ENCODE measurements around the gene TTC3. TPM values are rescaled to one million over a fixed set of nuclear protein-coding genes. Genes with fewer than 3 reads are reported as not detected.

Gene TTC3, protein sequence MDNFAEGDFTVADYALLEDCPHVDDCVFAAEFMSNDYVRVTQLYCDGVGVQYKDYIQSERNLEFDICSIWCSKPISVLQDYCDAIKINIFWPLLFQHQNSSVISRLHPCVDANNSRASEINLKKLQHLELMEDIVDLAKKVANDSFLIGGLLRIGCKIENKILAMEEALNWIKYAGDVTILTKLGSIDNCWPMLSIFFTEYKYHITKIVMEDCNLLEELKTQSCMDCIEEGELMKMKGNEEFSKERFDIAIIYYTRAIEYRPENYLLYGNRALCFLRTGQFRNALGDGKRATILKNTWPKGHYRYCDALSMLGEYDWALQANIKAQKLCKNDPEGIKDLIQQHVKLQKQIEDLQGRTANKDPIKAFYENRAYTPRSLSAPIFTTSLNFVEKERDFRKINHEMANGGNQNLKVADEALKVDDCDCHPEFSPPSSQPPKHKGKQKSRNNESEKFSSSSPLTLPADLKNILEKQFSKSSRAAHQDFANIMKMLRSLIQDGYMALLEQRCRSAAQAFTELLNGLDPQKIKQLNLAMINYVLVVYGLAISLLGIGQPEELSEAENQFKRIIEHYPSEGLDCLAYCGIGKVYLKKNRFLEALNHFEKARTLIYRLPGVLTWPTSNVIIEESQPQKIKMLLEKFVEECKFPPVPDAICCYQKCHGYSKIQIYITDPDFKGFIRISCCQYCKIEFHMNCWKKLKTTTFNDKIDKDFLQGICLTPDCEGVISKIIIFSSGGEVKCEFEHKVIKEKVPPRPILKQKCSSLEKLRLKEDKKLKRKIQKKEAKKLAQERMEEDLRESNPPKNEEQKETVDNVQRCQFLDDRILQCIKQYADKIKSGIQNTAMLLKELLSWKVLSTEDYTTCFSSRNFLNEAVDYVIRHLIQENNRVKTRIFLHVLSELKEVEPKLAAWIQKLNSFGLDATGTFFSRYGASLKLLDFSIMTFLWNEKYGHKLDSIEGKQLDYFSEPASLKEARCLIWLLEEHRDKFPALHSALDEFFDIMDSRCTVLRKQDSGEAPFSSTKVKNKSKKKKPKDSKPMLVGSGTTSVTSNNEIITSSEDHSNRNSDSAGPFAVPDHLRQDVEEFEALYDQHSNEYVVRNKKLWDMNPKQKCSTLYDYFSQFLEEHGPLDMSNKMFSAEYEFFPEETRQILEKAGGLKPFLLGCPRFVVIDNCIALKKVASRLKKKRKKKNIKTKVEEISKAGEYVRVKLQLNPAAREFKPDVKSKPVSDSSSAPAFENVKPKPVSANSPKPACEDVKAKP (N-terminal part only)
- 93.0 TPM for total RNA-seq
- long read RNA-seq, transcript TTC3-210 (26 exons, 2,451 nt): major isoform, 9 of 156 reads
- long read RNA-seq, transcript TTC3-207 (33 exons, 3,771 nt): minor isoform, 6 of 156 reads
- long read RNA-seq, partial matches to known transcripts: 74 of 156 reads
- long read RNA-seq, other reads (novel, unspliced or antisense): 67 of 156 reads

DNA sequence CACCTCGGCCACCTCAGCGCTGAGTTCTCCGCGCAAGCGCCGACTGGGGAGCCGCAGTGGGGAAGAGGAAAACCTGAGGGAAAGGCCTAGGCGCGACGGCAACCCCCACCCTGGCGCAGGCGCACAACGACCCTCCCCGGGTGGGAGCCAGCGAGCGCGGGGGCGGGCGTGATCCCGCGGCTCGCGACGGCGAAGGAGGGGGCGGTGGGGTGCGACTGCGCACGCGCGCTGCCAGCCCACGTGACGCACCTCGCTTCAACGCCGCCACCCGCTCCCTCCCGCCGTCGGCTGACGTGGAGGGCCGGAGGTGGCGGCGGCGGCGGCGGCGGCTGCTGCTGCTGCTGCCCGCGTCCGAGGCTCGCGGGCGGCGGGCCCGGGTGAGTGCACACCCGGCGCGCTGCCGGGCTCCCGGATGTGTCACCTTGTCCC is at the start of gene TTC3, which contains the start of gene PIGP:
Gene TTC3 (plus strand): TSS at position 267 of the 429 bp plus-strand sequence. CDS start 14,004 bp downstream, outside the sequence.
Gene PIGP (minus strand): TSS at position 84 of the 429 bp plus-strand sequence. CDS start 556 bp downstream, outside the sequence.
- Histone ChIP-seq H3K9me3 (no peaks in the 10 kb centered on the region), H3K27me3 (ENCODE audit: low read depth) (no peaks in the 10 kb centered on the region), H3K4me3 (peak within 1 kb of the TSS; percentile 93), H3K4me1 (peaks cover 16% of the 10 kb centered on the region), H3K27ac (peak within 1 kb of the TSS; percentile 99), H3K36me3 (peaks cover 10% of the 10 kb centered on the region)
- TF ChIP-seq, protein P1, sequence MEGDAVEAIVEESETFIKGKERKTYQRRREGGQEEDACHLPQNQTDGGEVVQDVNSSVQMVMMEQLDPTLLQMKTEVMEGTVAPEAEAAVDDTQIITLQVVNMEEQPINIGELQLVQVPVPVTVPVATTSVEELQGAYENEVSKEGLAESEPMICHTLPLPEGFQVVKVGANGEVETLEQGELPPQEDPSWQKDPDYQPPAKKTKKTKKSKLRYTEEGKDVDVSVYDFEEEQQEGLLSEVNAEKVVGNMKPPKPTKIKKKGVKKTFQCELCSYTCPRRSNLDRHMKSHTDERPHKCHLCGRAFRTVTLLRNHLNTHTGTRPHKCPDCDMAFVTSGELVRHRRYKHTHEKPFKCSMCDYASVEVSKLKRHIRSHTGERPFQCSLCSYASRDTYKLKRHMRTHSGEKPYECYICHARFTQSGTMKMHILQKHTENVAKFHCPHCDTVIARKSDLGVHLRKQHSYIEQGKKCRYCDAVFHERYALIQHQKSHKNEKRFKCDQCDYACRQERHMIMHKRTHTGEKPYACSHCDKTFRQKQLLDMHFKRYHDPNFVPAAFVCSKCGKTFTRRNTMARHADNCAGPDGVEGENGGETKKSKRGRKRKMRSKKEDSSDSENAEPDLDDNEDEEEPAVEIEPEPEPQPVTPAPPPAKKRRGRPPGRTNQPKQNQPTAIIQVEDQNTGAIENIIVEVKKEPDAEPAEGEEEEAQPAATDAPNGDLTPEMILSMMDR (IDR thresholded peaks at IDR 0.05): no peak
- ATAC-seq: peak; percentile 91 to 96
- intact Hi-C loops (cut with DNase I): no loop called here
- DNase-seq: peak; percentile 95

DNA sequence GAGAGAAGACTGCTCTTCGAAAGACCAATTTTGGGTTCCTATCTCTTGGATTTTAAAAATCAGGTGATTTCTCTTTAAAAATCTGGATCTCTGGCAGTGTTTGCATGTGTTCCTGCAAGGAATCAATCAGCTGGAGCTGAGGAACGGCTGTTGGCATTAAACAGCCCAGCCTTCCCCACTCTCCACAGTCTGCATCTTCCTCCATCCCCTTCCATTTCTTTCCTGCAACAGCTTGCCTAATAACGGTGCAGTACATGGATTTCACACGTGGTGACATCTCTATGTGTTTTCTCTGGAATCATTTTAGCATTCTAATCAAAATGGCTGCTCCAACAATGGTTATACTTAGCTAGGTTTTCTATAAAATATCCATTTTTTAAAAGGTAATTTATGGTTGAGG is 46.6 kb upstream of the TTC3 start:
- no peak for ATAC-seq
- H3K9me3 ChIP-seq: no peaks in the 10 kb centered on the region
- DNase-seq: no peak
- no peak overlapping the region for H3K4me3 ChIP-seq
- no peak overlapping the region for H3K27ac ChIP-seq
- no peaks in the 10 kb centered on the region for H3K36me3 ChIP-seq
- TF ChIP-seq, protein P1 (IDR thresholded peaks at IDR 0.05): no peak
- H3K4me1 ChIP-seq: no peaks in the 10 kb centered on the region
- no peaks in the 10 kb centered on the region for H3K27me3 ChIP-seq (ENCODE audit: low read depth)
- intact Hi-C loops (cut with DNase I): no loop called here

DNA sequence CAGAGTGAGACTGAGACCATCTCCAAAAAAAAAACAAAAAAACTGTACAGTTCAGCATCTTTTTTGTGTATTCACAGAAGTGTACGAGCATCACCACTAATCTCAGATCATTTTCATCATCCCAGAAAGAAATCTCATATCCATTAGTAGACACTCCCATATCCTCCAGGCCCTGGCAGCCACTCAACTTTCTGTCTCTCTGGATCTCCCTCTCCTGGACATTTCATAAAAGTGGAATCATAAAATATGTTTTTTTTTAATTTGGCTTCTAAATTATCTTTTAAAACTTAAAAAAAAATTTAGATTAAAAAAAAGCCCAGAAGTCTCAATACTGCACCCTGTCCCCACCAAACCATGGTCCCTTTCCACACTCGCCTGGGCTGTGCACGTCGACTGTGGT is 44.5 kb upstream of the TTC3 start:
- TF ChIP-seq, protein P1 (IDR thresholded peaks at IDR 0.05): no peak
- no peak for ATAC-seq
- no peaks in the 10 kb centered on the region for H3K36me3 ChIP-seq
- no peaks in the 10 kb centered on the region for H3K9me3 ChIP-seq
- H3K4me3 ChIP-seq: no peak overlapping the region
- no peaks in the 10 kb centered on the region for H3K27me3 ChIP-seq (ENCODE audit: low read depth)
- no peak overlapping the region for H3K27ac ChIP-seq
- intact Hi-C loops (cut with DNase I): no loop called here
- no peaks in the 10 kb centered on the region for H3K4me1 ChIP-seq
- DNase-seq: no peak

DNA sequence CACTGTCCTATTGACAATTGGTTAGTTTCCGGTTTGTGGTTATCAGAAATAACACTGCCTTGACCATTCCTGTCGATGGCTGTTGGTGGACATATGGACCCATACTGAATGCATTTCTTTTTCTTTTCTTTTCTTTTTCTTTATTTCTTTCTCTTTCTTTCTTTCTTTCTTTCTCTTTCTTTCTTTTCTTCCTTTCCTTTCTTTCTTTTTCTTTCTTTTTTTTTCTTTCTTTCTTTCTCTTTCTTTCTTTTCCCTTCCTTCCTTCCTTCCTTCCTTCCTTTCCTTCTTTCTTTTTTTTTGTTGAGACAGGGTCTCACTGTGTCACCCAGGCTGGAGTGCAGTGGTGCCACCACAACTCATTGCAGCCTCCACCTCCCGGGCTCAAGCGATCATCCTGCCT is 42.2 kb upstream of the TTC3 start:
- intact Hi-C loops (cut with DNase I): no loop called here
- ATAC-seq (no peak), DNase-seq (no peak)
- no peaks in the 10 kb centered on the region for H3K4me1 ChIP-seq
- H3K27ac ChIP-seq: no peak overlapping the region
- no peaks in the 10 kb centered on the region for H3K36me3 ChIP-seq
- no peak overlapping the region for H3K4me3 ChIP-seq
- no peaks in the 10 kb centered on the region for H3K27me3 ChIP-seq (ENCODE audit: low read depth)
- H3K9me3 ChIP-seq: no peaks in the 10 kb centered on the region
- TF ChIP-seq, protein P1 (IDR thresholded peaks at IDR 0.05): no peak
